ENCODE results near the gene SND1. TPM values are rescaled to one million over a fixed set of nuclear protein-coding genes. Genes with fewer than 3 reads are reported as not detected.

SND1 gene
- total RNA-seq, 2 experiments from 2014 or later = 158 to 166 TPM

DNA sequence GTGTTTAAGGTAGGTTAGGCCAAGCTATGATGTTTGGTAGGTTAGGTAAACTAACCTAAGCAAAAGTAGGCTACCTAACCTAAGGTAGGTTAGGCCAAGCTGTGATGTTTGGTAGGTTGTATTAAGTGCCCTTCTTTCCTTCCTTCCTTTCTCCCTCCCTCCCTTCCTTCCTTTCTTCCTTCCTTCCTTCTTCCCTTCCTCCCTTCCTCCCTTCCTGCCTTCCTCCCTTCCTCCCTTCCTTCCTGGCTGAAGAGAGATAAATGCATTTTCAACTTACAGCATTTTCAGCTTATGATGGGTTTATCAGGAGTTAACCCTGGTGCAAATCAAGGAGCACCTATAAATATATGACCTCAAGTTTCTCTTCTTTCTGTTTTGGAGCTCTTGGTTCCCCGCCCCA is 56.2 kb downstream of the SND1 start:
- Mint-ChIP-seq H3K27ac (no peak overlapping the region), H3K36me3 (peaks cover 62% of the 10 kb centered on the region), H3K4me1 (peaks cover 1% of the 10 kb centered on the region), H3K9me3 (ENCODE audit: low read depth) (peaks cover 6% of the 10 kb centered on the region), H3K27me3 (no peaks in the 10 kb centered on the region), H3K4me3 (no peak overlapping the region)
- CTCF ChIA-PET = interaction anchor here (0.6 to 7.8 kb wide), 19 partner anchors 8 to 614 kb away, joined by 3 to 93 read pairs (median 4); partner anchors contain the start of gene LRRC4
- ATAC-seq (no peak), DNase-seq (no peak)

DNA sequence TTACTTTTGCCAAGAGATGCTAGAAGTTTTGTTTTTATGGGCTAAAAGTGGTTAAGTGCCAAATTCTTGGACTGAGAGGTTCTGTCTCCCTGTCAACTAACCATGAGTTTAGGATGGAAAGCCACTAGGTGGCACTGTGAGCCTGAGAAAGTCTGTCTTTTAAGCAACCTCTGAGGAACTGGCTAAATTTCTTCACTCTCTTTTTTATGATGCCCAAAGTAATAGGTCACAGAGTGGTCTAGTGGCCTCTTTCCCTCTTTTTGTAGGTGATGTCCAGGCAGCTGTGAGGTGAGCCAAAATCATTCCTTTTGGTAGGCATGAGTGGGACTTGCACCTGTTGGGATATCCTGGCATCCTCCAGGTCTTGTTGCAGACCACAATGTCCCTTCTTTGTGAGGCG is 56.8 kb downstream of the SND1 start:
- H3K4me1 Mint-ChIP-seq = peaks cover 1% of the 10 kb centered on the region
- H3K9me3 Mint-ChIP-seq (ENCODE audit: low read depth) = peaks cover 6% of the 10 kb centered on the region
- ATAC-seq (peak; percentile 81), DNase-seq (peak; percentile 79)
- H3K36me3 Mint-ChIP-seq = peaks cover 61% of the 10 kb centered on the region
- no peak overlapping the region for H3K4me3 Mint-ChIP-seq
- no peaks in the 10 kb centered on the region for H3K27me3 Mint-ChIP-seq
- CTCF ChIA-PET = interaction anchor here (0.6 to 7.8 kb wide), 18 partner anchors 10 to 614 kb away, joined by 3 to 93 read pairs (median 4); partner anchors contain the start of gene LRRC4
- no peak overlapping the region for H3K27ac Mint-ChIP-seq

DNA sequence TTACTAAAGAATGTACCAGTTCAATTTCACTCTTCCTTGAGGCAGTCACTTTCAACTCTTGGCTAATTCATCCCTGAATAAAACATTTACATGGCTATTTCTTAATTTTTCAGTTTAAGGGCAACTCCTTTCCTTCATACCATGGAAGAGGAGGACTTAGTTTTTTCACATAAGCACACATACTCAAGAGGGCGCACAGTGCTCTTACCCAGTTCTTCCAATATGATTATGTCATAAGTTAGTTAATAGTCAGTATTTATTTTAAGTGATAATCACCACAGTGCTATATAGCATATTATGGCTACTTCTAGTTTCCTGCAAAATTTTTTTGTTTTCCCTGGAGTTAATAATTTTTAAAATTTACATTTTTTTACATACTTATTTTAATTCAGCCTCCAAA is 58.6 kb downstream of the SND1 start:
- no peak overlapping the region for H3K4me3 Mint-ChIP-seq
- CTCF ChIA-PET = interaction anchor here (4.4 to 7.8 kb wide), 2 partner anchors 426 to 498 kb away, joined by 21 to 93 read pairs; no protein-coding TSS in a partner anchor

DNA sequence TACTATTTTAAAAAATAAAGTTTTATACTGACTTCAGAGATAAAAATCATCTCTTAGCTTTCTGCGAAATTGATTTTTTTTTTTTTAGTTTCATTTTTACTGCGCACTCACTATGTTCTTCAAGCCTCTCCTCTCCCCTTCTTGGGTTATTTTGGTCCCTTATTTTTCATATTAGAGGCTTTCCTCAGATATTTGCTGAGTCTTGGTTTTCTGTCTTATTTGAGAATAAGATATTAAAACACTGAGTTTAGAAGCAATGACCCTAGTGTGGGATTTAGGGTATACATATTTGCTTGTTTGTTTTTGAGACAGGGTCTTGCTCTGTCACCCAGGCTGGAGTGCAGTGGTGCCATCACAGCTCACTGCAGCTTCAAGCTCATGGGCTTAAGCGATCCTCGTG is 59.9 kb downstream of the SND1 start:
- H3K4me3 Mint-ChIP-seq = no peak overlapping the region
- peaks cover 74% of the 10 kb centered on the region for H3K36me3 Mint-ChIP-seq
- H3K4me1 Mint-ChIP-seq = peaks cover 6% of the 10 kb centered on the region
- DNase-seq (no peak), ATAC-seq (no peak)
- no peak overlapping the region for H3K27ac Mint-ChIP-seq
- CTCF ChIA-PET = interaction anchor here (1.2 to 7.8 kb wide), 2 partner anchors 81 to 497 kb away, joined by 3 to 93 read pairs; no protein-coding TSS in a partner anchor
- peaks cover 6% of the 10 kb centered on the region for H3K9me3 Mint-ChIP-seq (ENCODE audit: low read depth)
- H3K27me3 Mint-ChIP-seq = no peaks in the 10 kb centered on the region

More for the DNA sequence above, 58.6 kb downstream of the SND1 start:
- H3K27ac Mint-ChIP-seq = no peak overlapping the region
- DNase-seq = no peak
- peaks cover 71% of the 10 kb centered on the region for H3K36me3 Mint-ChIP-seq
- no peaks in the 10 kb centered on the region for H3K27me3 Mint-ChIP-seq
- H3K4me1 Mint-ChIP-seq = peaks cover 1% of the 10 kb centered on the region
- peaks cover 6% of the 10 kb centered on the region for H3K9me3 Mint-ChIP-seq (ENCODE audit: low read depth)
- ATAC-seq = no peak

DNA sequence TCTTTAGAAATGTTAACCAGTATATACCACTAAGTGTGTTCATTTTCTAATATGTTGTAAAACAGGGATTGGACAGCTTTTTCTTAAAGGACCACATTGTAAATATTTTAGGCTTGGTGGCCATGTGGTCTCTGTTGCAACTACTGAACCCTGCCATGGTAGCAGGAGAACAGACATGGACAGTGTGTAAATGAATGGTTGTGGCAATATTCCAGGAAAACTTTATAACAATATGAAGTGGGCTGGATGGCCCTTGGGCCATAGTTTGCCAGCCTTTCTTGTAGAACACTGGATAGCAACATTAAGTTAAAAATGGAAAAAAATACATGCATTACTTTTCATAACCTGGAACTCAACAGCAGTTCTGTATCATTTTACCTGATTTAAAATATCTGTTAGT is 61.0 kb downstream of the SND1 start:
- no peak for ATAC-seq
- peaks cover 74% of the 10 kb centered on the region for H3K36me3 Mint-ChIP-seq

DNA sequence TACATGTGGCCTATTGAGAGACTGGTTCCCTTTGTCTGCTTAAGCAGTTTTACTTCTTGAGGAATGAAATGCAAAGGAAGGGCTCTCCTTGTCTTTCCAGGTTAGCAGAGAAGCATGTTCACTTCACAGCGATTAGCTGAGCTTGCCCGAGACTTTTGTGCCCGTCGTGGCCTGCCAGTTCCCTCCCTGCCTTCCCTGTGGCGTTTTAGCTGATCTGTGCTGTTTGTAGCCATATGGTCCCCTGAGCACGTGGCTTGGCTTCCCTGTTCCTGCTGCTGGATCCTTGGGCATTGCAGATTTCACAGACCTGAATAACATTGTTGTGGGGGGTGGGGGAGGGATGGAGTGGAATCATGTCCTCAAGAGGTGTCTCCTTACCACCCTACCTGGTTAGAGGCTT is 61.8 kb downstream of the SND1 start:
- peaks cover 6% of the 10 kb centered on the region for H3K9me3 Mint-ChIP-seq (ENCODE audit: low read depth)
- no peak for ATAC-seq
- peaks cover 71% of the 10 kb centered on the region for H3K36me3 Mint-ChIP-seq
- H3K27ac Mint-ChIP-seq = no peak overlapping the region
- no peaks in the 10 kb centered on the region for H3K27me3 Mint-ChIP-seq
- CTCF ChIA-PET = interaction anchor here (1.0 kb wide), 1 partner anchor 496 kb away, joined by 4 read pairs; no protein-coding TSS in a partner anchor
- peaks cover 10% of the 10 kb centered on the region for H3K4me1 Mint-ChIP-seq
- H3K4me3 Mint-ChIP-seq = no peak overlapping the region
- DNase-seq = no peak

More for the DNA sequence above, 61.0 kb downstream of the SND1 start:
- H3K27ac Mint-ChIP-seq = no peak overlapping the region
- peaks cover 6% of the 10 kb centered on the region for H3K9me3 Mint-ChIP-seq (ENCODE audit: low read depth)
- CTCF ChIA-PET = interaction anchor here (1.2 to 7.8 kb wide), 2 partner anchors 80 to 496 kb away, joined by 3 to 93 read pairs; no protein-coding TSS in a partner anchor
- peaks cover 10% of the 10 kb centered on the region for H3K4me1 Mint-ChIP-seq
- DNase-seq = no peak
- no peaks in the 10 kb centered on the region for H3K27me3 Mint-ChIP-seq
- H3K4me3 Mint-ChIP-seq = no peak overlapping the region

DNA sequence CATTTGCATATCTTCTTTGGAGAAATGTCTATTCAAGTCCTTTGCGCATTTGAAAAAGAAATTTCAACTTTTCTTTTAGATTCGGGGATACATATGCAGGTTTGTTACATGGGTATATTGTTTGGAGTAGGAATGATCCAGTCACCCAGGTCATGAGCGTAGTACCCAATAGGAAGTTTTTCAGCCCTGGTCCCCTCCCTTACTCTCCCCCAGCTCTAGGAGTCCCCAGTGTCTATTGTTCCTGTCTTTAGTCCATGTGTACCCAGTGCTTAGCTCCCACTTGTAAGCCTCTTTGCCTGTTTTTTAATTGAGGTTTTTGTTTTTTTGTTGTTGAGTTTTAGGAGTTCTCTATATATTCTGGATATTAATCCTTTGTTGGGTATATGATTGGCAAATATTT is 63.3 kb downstream of the SND1 start:
- Mint-ChIP-seq H3K27me3 (no peaks in the 10 kb centered on the region), H3K36me3 (peaks cover 63% of the 10 kb centered on the region), H3K9me3 (ENCODE audit: low read depth) (peaks cover 6% of the 10 kb centered on the region), H3K4me1 (peaks cover 10% of the 10 kb centered on the region), H3K4me3 (no peak overlapping the region), H3K27ac (no peak overlapping the region)
- CTCF ChIA-PET = no interaction called here
- DNase-seq = no peak
- no peak for ATAC-seq

DNA sequence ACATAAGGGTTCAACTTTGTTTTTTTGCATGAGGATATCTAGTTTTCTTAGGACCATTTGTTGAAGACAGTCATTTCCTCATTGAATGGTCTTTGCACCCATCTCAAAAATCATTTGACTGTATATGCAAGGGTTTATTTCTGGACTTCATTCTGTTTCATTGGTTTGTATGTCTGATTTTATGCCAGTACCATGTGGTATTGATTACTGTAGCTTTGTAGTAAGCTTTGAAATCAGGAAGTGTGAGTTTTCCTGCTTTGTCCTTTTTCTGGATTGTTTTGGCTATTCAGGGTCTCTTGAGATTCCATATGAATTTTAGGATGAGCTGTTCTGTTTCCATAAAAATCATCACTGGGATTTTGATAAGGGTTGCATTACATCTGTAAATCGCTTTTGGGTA is 63.9 kb downstream of the SND1 start:
- Mint-ChIP-seq H3K9me3 (ENCODE audit: low read depth) (peaks cover 4% of the 10 kb centered on the region), H3K4me1 (peaks cover 10% of the 10 kb centered on the region), H3K27me3 (no peaks in the 10 kb centered on the region), H3K27ac (no peak overlapping the region), H3K36me3 (peaks cover 59% of the 10 kb centered on the region), H3K4me3 (no peak overlapping the region)
- ATAC-seq (no peak), DNase-seq (no peak)
- CTCF ChIA-PET = interaction anchor here (0.9 to 1.1 kb wide), 2 partner anchors 8 to 419 kb away, joined by 3 to 5 read pairs; no protein-coding TSS in a partner anchor

DNA sequence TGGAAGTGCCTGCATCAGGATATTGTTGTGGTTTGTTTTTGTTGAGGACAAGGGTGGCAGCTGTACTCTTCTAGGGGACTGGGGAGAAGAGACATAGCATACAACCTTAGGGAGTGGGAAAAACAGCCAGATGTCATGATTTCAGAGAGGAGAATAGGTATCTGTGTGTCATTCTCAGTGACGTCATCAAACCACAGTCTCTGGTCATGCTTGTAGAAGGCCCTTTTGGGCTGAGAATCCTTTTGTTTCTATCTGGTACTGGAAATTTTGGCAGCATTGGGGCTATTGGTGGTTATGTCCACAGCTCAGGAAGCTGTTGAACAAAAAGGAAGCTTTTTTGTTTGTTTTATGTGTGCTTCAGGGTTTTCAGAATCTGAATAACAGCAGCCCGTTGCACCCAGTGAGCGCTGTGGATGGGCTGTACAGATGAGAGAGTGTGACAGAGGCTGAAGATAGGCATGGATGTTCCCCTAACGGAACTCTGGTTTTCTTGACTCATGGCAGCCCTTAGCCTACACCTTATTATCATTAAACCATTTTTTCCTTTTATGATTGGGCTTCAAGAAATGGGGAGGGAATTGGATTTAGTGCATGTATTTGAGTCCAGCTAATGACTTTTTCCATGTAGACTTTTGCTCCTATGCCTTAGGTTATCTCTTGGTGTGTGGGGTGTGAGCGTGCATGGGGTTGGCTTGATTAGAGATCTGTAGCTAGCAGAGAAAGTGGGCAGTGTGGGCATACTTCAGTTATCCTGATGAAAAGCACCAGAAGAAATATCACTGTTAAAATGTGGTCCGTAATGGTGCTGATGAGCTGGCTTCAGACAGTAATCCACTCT is 65.7 kb downstream of the SND1 start:
- DNase-seq = no peak

DNA sequence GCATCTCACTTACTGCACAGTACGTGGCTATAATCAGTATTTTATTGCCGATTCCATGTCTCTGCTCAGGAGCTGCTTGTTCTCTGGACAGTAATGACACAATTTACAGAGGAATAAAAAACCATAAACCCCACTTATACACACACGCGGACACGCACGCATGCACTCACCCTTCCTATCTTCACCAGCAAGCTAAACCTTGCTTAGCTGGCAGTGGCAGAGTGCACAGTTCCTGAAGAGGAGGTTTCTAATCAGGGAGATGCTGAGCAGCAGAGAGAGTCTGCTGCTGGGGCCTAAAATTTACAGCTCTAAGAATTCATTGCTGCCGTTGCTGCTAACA is 66.3 kb downstream of the SND1 start:
- Mint-ChIP-seq H3K4me1 (peaks cover 9% of the 10 kb centered on the region), H3K9me3 (ENCODE audit: low read depth) (no peaks in the 10 kb centered on the region), H3K27me3 (no peaks in the 10 kb centered on the region), H3K36me3 (peaks cover 51% of the 10 kb centered on the region), H3K27ac (no peak overlapping the region), H3K4me3 (no peak overlapping the region)
- ATAC-seq (no peak), DNase-seq (no peak)
- CTCF ChIA-PET = interaction anchor here (1.0 to 3.6 kb wide), 2 partner anchors 10 to 11 kb away, joined by 3 to 26 read pairs; no protein-coding TSS in a partner anchor

More for the DNA sequence above, 65.7 kb downstream of the SND1 start:
- Mint-ChIP-seq H3K27me3 (no peaks in the 10 kb centered on the region), H3K4me3 (no peak overlapping the region), H3K36me3 (peaks cover 53% of the 10 kb centered on the region), H3K27ac (no peak overlapping the region), H3K4me1 (peaks cover 9% of the 10 kb centered on the region), H3K9me3 (ENCODE audit: low read depth) (no peaks in the 10 kb centered on the region)
- no peak for ATAC-seq
- CTCF ChIA-PET = interaction anchor here (1.0 to 3.6 kb wide), 2 partner anchors 9 to 12 kb away, joined by 3 to 26 read pairs; no protein-coding TSS in a partner anchor

DNA sequence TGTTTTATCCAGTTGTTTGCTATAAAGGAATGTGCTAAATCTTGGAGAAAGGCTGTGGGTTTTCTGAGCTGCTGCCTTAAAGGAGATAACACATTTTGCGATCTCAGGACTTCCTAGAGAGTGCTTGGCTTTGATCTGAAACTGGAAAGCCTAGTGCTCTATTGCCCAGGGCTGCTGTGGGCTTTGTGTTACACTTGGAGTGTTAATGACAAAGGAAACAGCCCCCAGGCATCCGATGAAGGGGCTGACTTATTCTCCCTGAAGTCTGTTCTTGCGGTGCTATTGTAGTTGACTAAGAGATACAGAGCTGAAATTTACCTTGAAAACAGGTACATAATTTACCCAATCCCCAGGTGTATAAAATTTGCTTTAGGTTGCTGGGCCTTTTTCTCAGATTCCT is 74.5 kb downstream of the SND1 start:
- H3K4me1 Mint-ChIP-seq = no peaks in the 10 kb centered on the region
- CTCF ChIA-PET = interaction anchor here (0.9 to 1.5 kb wide), 3 partner anchors 17 to 483 kb away, joined by 3 to 4 read pairs (median 3); no protein-coding TSS in a partner anchor
- DNase-seq (no peak), ATAC-seq (no peak)
- H3K4me3 Mint-ChIP-seq = no peak overlapping the region
- no peak overlapping the region for H3K27ac Mint-ChIP-seq
- peaks cover 24% of the 10 kb centered on the region for H3K36me3 Mint-ChIP-seq
- no peaks in the 10 kb centered on the region for H3K27me3 Mint-ChIP-seq
- H3K9me3 Mint-ChIP-seq (ENCODE audit: low read depth) = no peaks in the 10 kb centered on the region

DNA sequence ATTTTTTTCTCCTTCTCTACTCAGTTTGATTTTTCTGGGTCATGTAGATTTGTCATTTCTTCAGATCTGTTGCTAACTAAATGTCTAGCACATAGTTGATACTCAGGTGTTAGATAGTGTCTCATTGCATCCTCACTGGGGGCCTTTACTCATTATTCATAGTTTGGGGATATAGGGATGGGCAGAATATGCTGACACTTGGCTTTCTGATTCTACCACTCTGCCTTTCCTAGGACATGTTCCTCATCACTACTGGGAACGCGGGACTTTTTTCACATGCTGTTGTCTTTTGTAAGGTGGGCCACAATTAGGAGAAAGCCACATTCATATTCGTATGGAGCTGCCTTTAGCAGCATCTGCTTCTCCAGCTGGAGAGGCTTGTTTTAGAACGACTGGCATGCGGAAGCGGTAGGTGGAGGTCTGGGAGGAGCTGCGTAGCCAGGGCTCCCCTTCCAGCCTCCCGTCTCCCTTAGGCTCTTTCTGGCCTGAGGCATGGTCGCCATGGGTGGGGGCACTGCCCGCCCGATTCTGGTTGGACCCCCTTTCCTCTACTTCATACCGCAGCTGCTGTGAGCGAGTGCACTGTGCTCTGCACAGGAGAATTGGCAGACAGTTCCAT is 78.8 kb downstream of the SND1 start:
- no peak for DNase-seq
- Mint-ChIP-seq H3K9me3 (ENCODE audit: low read depth) (no peaks in the 10 kb centered on the region), H3K27me3 (no peaks in the 10 kb centered on the region), H3K4me3 (no peak overlapping the region), H3K4me1 (no peaks in the 10 kb centered on the region), H3K27ac (no peak overlapping the region), H3K36me3 (peaks cover 10% of the 10 kb centered on the region)
- CTCF ChIA-PET = interaction anchor here (0.8 kb wide), 1 partner anchor 22 kb away, joined by 3 read pairs; no protein-coding TSS in a partner anchor
- no peak for ATAC-seq

DNA sequence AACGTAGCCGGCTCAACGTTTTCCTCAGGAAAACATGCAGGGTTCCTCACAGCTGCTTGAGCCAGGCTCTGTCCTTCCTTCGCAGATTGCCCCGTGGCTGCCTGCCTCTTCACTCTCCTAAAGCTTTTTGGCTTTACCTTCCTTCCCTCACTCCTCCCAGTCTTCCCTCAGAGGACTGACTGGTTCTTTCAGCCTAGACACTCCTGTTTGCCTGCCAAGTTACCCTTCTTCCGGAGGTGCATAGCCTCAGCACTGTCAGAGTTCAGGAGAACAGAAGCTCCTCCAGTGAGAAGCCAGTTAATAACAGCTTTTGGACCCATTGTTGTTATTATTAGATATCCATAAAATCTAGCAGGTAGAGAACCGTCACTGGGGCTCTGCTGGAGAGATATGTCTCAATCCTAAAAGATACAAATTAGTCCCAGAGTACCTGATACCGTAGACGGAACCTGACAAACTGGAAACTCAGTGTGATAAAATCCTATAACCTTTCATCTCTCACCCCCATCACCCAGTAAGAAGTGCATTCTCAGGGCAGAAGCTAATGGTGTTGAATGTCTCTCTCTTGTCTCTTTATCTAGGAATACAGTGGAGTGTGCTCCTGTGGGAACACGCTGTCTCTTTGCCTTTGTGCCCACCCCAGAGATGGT is 79.6 kb downstream of the SND1 start:
- CTCF ChIA-PET = interaction anchor here (0.8 kb wide), 1 partner anchor 22 kb away, joined by 3 read pairs; no protein-coding TSS in a partner anchor
- no peaks in the 10 kb centered on the region for H3K27me3 Mint-ChIP-seq
- H3K4me1 Mint-ChIP-seq = no peaks in the 10 kb centered on the region
- H3K9me3 Mint-ChIP-seq (ENCODE audit: low read depth) = no peaks in the 10 kb centered on the region
- H3K36me3 Mint-ChIP-seq = peaks cover 10% of the 10 kb centered on the region
- no peak overlapping the region for H3K27ac Mint-ChIP-seq
- no peak for ATAC-seq
- H3K4me3 Mint-ChIP-seq = no peak overlapping the region
- no peak for DNase-seq

Measured in activated CD8-positive, alpha-beta memory T cell treated with anti-CD3 and anti-CD28 coated beads, Interleukin-2, amount 10 ng/mL, durations not matched to agents 7 days and 5 days (primary cell).